ENCODE measurements around the gene SENP3. TPM values are rescaled to one million over a fixed set of nuclear protein-coding genes. Genes with fewer than 3 reads are reported as not detected.

The SENP3 gene
- total and polyA plus RNA-seq, 8 donors = 14.7 to 33.1 (median 17.2) TPM

DNA sequence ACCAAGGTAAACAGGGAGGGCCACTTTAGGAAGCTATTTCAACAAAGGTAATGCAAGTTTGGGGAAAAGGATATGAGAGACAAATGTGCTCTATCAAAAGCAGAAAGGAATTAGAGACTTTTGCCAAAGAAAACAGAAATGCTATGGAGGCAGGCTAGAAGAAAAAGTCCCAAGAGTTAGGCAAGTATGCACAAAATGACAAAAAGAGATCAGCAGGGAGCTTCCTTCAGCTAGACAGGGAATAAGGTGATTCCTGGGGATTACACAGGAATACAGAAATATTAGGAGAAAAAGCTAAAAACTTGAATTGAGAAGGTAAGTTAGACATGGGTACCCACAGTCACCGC is 50.5 kb downstream of the SENP3 start:
- intact Hi-C loops (cut with DNase I) = no loop called here
- Histone ChIP-seq H3K4me1 (peaks cover 10 to 23% (median 19%) of the 10 kb centered on the region in 3 donors), H3K36me3 (no peaks in the 10 kb centered on the region), H3K27me3 (no peaks in the 10 kb centered on the region), H3K9me3 (no peaks in the 10 kb centered on the region), H3K4me3 (no peak overlapping the region), H3K27ac (no peak overlapping the region)
- DNase-seq (no peak), ATAC-seq (no peak), FAIRE-seq (no peak)
- TF ChIP-seq, protein P1, sequence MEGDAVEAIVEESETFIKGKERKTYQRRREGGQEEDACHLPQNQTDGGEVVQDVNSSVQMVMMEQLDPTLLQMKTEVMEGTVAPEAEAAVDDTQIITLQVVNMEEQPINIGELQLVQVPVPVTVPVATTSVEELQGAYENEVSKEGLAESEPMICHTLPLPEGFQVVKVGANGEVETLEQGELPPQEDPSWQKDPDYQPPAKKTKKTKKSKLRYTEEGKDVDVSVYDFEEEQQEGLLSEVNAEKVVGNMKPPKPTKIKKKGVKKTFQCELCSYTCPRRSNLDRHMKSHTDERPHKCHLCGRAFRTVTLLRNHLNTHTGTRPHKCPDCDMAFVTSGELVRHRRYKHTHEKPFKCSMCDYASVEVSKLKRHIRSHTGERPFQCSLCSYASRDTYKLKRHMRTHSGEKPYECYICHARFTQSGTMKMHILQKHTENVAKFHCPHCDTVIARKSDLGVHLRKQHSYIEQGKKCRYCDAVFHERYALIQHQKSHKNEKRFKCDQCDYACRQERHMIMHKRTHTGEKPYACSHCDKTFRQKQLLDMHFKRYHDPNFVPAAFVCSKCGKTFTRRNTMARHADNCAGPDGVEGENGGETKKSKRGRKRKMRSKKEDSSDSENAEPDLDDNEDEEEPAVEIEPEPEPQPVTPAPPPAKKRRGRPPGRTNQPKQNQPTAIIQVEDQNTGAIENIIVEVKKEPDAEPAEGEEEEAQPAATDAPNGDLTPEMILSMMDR (IDR thresholded peaks at IDR 0.05) = no peak
- 93 to 94% methylated on average over 1 of the region's 1 CpG for WGBS, 2 donors

DNA sequence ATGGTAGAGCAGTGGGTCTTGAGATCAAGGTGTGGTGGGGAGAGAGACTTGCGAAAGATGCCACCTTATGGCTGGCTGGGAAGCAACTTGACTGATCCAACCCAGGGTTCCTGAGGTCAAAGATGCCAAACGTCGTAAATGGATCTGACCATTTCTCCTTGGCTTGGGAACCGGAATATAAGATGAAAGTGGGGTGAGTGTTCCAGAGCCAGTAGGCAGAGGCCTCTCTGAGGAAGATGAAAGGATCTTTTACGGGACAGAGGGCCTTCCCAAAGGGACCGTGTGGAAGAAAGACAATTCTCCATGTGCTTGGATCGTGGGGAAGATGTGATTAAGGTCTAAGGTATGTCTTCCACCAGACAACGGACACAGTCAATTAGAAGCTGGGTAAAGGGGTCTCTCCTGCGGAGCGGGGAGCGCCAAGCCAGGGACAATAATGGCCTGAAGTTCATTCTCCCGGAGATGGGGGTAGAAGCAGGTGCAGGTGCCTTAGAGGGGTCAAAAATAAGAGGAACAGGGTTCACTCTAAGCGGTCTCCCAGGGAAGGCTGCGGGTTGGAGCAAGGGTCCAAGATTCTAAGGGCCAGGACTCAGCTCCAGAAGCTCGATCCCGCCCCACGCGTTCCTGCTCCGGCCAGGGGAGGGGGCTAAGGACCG is 52.2 kb downstream of the SENP3 start:
- no peaks in the 10 kb centered on the region for H3K9me3 ChIP-seq
- no peaks in the 10 kb centered on the region for H3K27me3 ChIP-seq
- 2 to 3% methylated on average over 20 of the region's 20 CpGs for WGBS, 2 donors
- intact Hi-C loops (cut with DNase I) = no loop called here
- DNase-seq (no peak), ATAC-seq (no peak), FAIRE-seq (no peak)
- H3K36me3 ChIP-seq = no peaks in the 10 kb centered on the region
- peak overlapping the region; percentile 51 to 80 (median 72) for H3K4me3 ChIP-seq
- H3K4me1 ChIP-seq = peaks cover 10 to 23% (median 19%) of the 10 kb centered on the region in 3 donors
- TF ChIP-seq, protein P1 (IDR thresholded peaks at IDR 0.05) = no peak
- peak overlapping the region; percentile 52 to 89 (median 84) for H3K27ac ChIP-seq

DNA sequence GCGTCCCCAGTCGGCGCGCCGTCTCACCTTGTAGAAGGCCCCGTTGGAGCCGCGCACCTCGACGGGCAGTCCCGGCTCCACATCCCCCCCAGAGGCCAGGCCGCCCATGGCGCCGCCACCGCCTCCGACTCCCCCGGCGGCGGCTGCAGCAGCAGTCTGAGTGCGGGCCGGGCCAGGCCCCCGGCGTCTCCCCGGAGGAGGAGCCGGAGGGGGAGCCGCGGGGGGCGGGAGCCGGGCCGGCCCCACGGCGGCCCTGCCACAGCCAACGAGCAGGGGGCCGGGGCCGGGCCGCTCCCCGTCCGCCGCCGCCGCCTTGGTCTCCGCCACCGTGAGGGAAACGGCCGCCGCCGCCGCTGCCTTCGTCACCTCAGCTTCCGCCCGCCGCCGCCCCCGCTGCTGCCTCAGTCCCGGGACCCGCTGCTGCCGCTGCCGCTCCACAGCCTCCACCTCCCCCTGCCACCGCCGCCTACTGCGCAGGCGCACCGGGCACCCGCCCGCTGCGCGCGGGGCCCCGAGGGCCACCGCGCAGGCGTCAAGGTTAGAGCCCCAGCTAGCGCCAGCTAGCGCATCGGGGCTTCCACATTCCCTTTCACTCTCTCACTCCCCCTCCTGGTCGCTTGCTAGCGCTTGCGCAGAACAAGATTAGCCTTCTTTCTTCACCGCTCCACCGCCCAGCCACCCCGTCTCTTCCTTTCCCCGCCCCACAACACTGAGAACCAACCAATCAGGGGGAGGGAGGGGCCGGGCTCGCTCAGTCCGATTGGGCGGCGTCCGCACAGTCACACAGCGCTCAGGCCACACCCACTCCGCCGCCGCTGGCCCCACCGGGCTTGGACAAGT is 52.9 kb downstream of the SENP3 start, which contains the start of gene FXR2:
FXR2 (minus strand) TSS at position 473 of the 840 bp plus-strand sequence; CDS start at position 108, 365 bp downstream.
- peak within 1 kb of the TSS; percentile 75 to 89 (median 84) for H3K27ac ChIP-seq
- 0 to 1% methylated on average over 48 to 93 of the region's 93 CpGs for WGBS, 2 donors
- no peaks in the 10 kb centered on the region for H3K27me3 ChIP-seq
- H3K4me1 ChIP-seq = peaks cover 10 to 23% (median 19%) of the 10 kb centered on the region in 3 donors
- intact Hi-C loops (cut with DNase I) = no loop called here
- TF ChIP-seq, protein P1 (IDR thresholded peaks at IDR 0.05) = peak; percentile 29 to 63 (median 52)
- peak; percentile 97 to 100 (median 100) for DNase-seq
- ATAC-seq = peak; percentile 93 to 98 (median 94)
- no peaks in the 10 kb centered on the region for H3K36me3 ChIP-seq
- FAIRE-seq = peak; percentile 95
- H3K4me3 ChIP-seq = peak within 1 kb of the TSS; percentile 51 to 80 (median 72)
- H3K9me3 ChIP-seq = no peaks in the 10 kb centered on the region

DNA sequence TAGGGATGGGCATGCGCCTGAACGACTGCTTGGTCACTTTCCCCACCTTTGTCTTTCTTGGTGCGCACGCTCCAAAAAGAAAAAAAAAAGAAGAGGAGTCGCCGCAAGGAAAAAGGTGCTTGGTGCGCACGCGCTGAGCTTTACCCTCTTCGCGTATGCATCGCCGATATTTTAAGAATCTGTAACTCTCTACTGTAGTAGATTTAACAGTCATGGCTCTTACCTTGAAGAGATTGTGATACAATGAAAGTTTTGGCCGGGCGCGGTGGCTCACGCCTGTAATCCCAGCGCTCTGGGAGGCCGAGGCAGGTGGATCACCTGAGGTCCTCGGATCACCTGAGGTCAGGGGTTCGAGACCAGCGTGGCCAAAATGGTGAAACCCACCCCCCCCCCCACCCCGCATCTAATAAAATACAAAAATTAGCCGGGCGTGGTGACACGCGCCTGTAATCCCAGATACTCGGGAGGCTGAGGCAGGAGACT is 53.6 kb downstream of the SENP3 start:
- FAIRE-seq = no peak
- H3K27ac ChIP-seq = peak overlapping the region; percentile 75 to 89 (median 78)
- peak overlapping the region in 2 of 4 donors; percentile 31 to 80 for H3K4me3 ChIP-seq
- peaks cover 10 to 23% (median 19%) of the 10 kb centered on the region in 3 donors for H3K4me1 ChIP-seq
- no peaks in the 10 kb centered on the region for H3K9me3 ChIP-seq
- 5% methylated on average over 28 of the region's 28 CpGs for WGBS, 2 donors
- no peak for DNase-seq
- intact Hi-C loops (cut with DNase I) = no loop called here
- H3K27me3 ChIP-seq = no peaks in the 10 kb centered on the region
- no peaks in the 10 kb centered on the region for H3K36me3 ChIP-seq
- TF ChIP-seq, protein P1 (IDR thresholded peaks at IDR 0.05) = no peak
- ATAC-seq = no peak

Measured in pancreas (tissue), 10 donors.